BE2C (cell line): Measurements from ENCODE around the gene PDGFRB.

Experiments used
- DNase-seq: peaks from one replicate; pipeline ENCODE4 v3.0.0-alpha.2; 2020
- H3K27me3 ChIP-seq: fragments of 250-450 bp; sonication (Bioruptor Pico); 2 replicates; pipeline ENCODE4 v1.5.1; 2020; ENCODE audit warnings: mild to moderate bottlenecking
- H3K36me3 ChIP-seq: fragments of 250-450 bp; sonication (Bioruptor Pico); 2 replicates; pipeline ENCODE4 v1.5.1; 2020; ENCODE audit warnings: mild to moderate bottlenecking
- H3K4me1 ChIP-seq: fragments of 250-450 bp; sonication (Bioruptor Pico); 2 replicates; pipeline ENCODE4 v1.5.1; 2020
- H3K4me3 ChIP-seq: 2 replicates; pipeline ENCODE4 v1.5.1; 2011; ENCODE audit warnings: low read depth, low read length
- H3K9me3 ChIP-seq: fragments of 250-450 bp; sonication (Bioruptor Pico); 2 replicates; pipeline ENCODE4 v1.5.1; 2020
- CTCF ChIP-seq: IDR thresholded peaks from 2 replicates; pipeline ENCODE4 v1.5.1; 2012; ENCODE audit warnings: mild to moderate bottlenecking, low read depth, low read length

The PDGFRB gene

GRCh38 chr5:150183436-150183835 lies 27.8 kb upstream of the PDGFRB start:
- no peak for TF ChIP-seq CTCF
- no peaks in the 10 kb centered on the region for H3K27me3 ChIP-seq

GRCh38 chr5:150182774-150183173 lies 27.1 kb upstream of the PDGFRB start:
- no peak for DNase-seq
- no peaks in the 10 kb centered on the region for H3K4me1 ChIP-seq
- H3K27me3 ChIP-seq, result no peaks in the 10 kb centered on the region
- H3K9me3 ChIP-seq, result no peaks in the 10 kb centered on the region
- H3K36me3 ChIP-seq, result no peaks in the 10 kb centered on the region
- no peak for TF ChIP-seq CTCF
- no peak overlapping the region for H3K4me3 ChIP-seq

More at GRCh38 chr5:150183436-150183835, 27.8 kb upstream of the PDGFRB start:
- no peak overlapping the region for H3K4me3 ChIP-seq
- H3K9me3 ChIP-seq, result no peaks in the 10 kb centered on the region
- DNase-seq, result no peak
- H3K4me1 ChIP-seq, result no peaks in the 10 kb centered on the region
- no peaks in the 10 kb centered on the region for H3K36me3 ChIP-seq

- no peak for TF ChIP-seq CTCF
- Histone ChIP-seq H3K4me1 (no peaks in the 10 kb centered on the region), H3K27me3 (no peaks in the 10 kb centered on the region), H3K4me3 (no peak overlapping the region), H3K9me3 (no peaks in the 10 kb centered on the region), H3K36me3 (no peaks in the 10 kb centered on the region)
- DNase-seq, result no peak
Measured at GRCh38 chr5:150181766-150182545, 26.3 kb upstream of the PDGFRB start.

GRCh38 chr5:150181027-150181426 lies 25.4 kb upstream of the PDGFRB start:
- Histone ChIP-seq H3K9me3 (no peaks in the 10 kb centered on the region), H3K27me3 (no peaks in the 10 kb centered on the region), H3K4me3 (no peak overlapping the region), H3K36me3 (no peaks in the 10 kb centered on the region), H3K4me1 (no peaks in the 10 kb centered on the region)
- DNase-seq, result no peak
- TF ChIP-seq CTCF, result no peak

- H3K27me3 ChIP-seq, result no peaks in the 10 kb centered on the region
- no peaks in the 10 kb centered on the region for H3K9me3 ChIP-seq
- H3K4me1 ChIP-seq, result no peaks in the 10 kb centered on the region
- H3K36me3 ChIP-seq, result no peaks in the 10 kb centered on the region
- DNase-seq, result no peak
- no peak overlapping the region for H3K4me3 ChIP-seq
- TF ChIP-seq CTCF, result no peak
Measured at GRCh38 chr5:150180241-150181026, 24.8 kb upstream of the PDGFRB start.
